K562 (cell line): ENCODE results near the gene ZNF628. TPM values are rescaled to one million over a fixed set of nuclear protein-coding genes. Genes with fewer than 3 reads are reported as not detected.

Source experiments
- COPS2 ChIP-seq: fragments of 450-650 bp; conservative IDR thresholded peaks from 2 replicates; pipeline ENCODE4 v1.6.1; 2016; ENCODE audit warnings: mild to moderate bottlenecking, moderate library complexity
- CREM ChIP-seq: IDR thresholded peaks from 2 replicates; pipeline ENCODE4 v1.6.1; 2014; ENCODE audit warnings: antibody characterized with exemption, low read depth
- HDAC6 ChIP-seq: IDR thresholded peaks from 2 replicates; pipeline ENCODE4 v1.6.1; 2012; ENCODE audit warnings: low read depth, mild to moderate bottlenecking, control low read depth, inconsistent platforms, low read length, moderate library complexity
- MCM2 ChIP-seq: fragments of 450-650 bp; IDR thresholded peaks from 2 replicates; pipeline ENCODE4 v1.6.1; 2017; ENCODE audit warnings: low read depth, mild to moderate bottlenecking
- POLR2B ChIP-seq: fragments of 450-650 bp; IDR thresholded peaks from 2 replicates; pipeline ENCODE4 v1.6.1; 2018; ENCODE audit warnings: low read depth; ENCODE audit not compliant: partially characterized antibody
- POLR2G ChIP-seq: fragments of 200-400 bp; formaldehyde crosslinking; IDR thresholded peaks from 2 replicates; pipeline ENCODE4 v1.6.1; 2017; ENCODE audit warnings: low read depth, mild to moderate bottlenecking, antibody characterized with exemption, low read length, moderate library complexity
- PURB ChIP-seq: sonication (generic); formaldehyde crosslinking; IDR thresholded peaks from 2 replicates; pipeline ENCODE4 v1.9.0; 2021; ENCODE audit warnings: low read depth, mild to moderate bottlenecking, missing genetic modification reagents
- RBM15 ChIP-seq: fragments of 200-400 bp; formaldehyde crosslinking; IDR thresholded peaks from 2 replicates; pipeline ENCODE4 v1.6.1; 2018; ENCODE audit warnings: mild to moderate bottlenecking, low read length, moderate library complexity; ENCODE audit not compliant: insufficient read depth
- SETDB1 ChIP-seq: IDR thresholded peaks from one replicate; pipeline ENCODE4 v1.6.1; 2012; ENCODE audit warnings: low read length, control low read depth, inconsistent platforms
- SMAD2 ChIP-seq: fragments of 150-350 bp; IDR thresholded peaks from 2 replicates; pipeline ENCODE4 v1.6.1; 2014; ENCODE audit warnings: low read depth, mild to moderate bottlenecking, low read length
- SMARCA4 ChIP-seq: fragments of 450-650 bp; IDR thresholded peaks from 2 replicates; pipeline ENCODE4 v1.6.1; 2016
- SNRNP70 ChIP-seq: fragments of 200-400 bp; formaldehyde crosslinking; optimal IDR thresholded peaks from 2 replicates; pipeline ENCODE3; 2017; ENCODE audit warnings: low read depth, low read length
- SPI1 ChIP-seq: IDR thresholded peaks from 2 replicates; pipeline ENCODE4 v1.6.1; 2011; ENCODE audit warnings: low read depth, low read length, control low read depth, borderline replicate concordance
- SRSF3 ChIP-seq: fragments of 200-400 bp; formaldehyde crosslinking; IDR thresholded peaks from 2 replicates; pipeline ENCODE4 v1.6.1; 2016; ENCODE audit warnings: mild to moderate bottlenecking, low read length, moderate library complexity; ENCODE audit not compliant: insufficient read depth
- TARDBP ChIP-seq: fragments of 450-650 bp; IDR thresholded peaks from 2 replicates; pipeline ENCODE4 v1.6.1; 2016
- TRIM24 ChIP-seq, 2 experiments: fragments of 450-650 bp; IDR thresholded peaks; 2 replicates each; pipeline ENCODE4 v1.6.1; 2016
- ZC3H4 ChIP-seq: sonication (generic); formaldehyde crosslinking; IDR thresholded peaks from 2 replicates; pipeline ENCODE4 v1.9.0; 2021; ENCODE audit warnings: missing genetic modification reagents, borderline replicate concordance
- ZFX ChIP-seq: sonication (generic); formaldehyde crosslinking; IDR thresholded peaks from 2 replicates; pipeline ENCODE4 v1.8.0; 2022; ENCODE audit warnings: mild to moderate bottlenecking, missing genetic modification reagents, moderate library complexity
- ZNF384 ChIP-seq: IDR thresholded peaks from 2 replicates; pipeline ENCODE4 v1.6.1; 2012; ENCODE audit warnings: low read depth, low read length, improper control_type of control experiment
- ZNF717 ChIP-seq: fragments of 250-450 bp; sonication (Bioruptor Pico); IDR thresholded peaks from 2 replicates; pipeline ENCODE4 v1.5.0; 2021
- polyA plus RNA-seq, 8 experiments: library from polyadenylated mRNA; depleted of rRNA in 4 of 8; stranded (reverse) in 5 of 8; unstranded in 3 of 8; fragments of >200 nt; fragmentation: Nextera tagmentation in 2 of 8; fragmentation: Illumina TruSeq in 1 of 8; extraction: Ambion mirVana in 2 of 8; extraction: Trizol in 1 of 8; gene quantifications; 2 replicates each; pipeline versions ENCODE4 v1.2.1 to v1.2.3, GENCODE V29; 2011 to 2014; ENCODE audit warnings: inconsistent platforms in 1 of 8, missing spikeins in 1 of 8
- total RNA-seq, 7 experiments: library from RNA; depleted of rRNA in 6 of 7; stranded (reverse); fragments of >200 nt in 6 of 7; fragmentation: Illumina TruSeq in 2 of 7; extraction: Trizol in 2 of 7; gene quantifications; 2 replicates each; pipeline versions ENCODE4 v1.2.1 to v1.2.3, GENCODE V29; 2011 to 2021; ENCODE audit warnings: low replicate concordance in 1 of 7
- TF ChIP-seq, protein P1 (sequence below): sonication (generic); formaldehyde crosslinking; IDR thresholded peaks from 2 replicates; pipeline ENCODE4 v1.8.1; 2023; ENCODE audit warnings: mild to moderate bottlenecking, missing genetic modification reagents
- TF ChIP-seq, protein P2 (sequence below), 2 experiments: fragments of 450-650 bp; conservative IDR thresholded peaks; 2 replicates each; pipeline ENCODE4 v1.6.1; 2017; ENCODE audit warnings: mild to moderate bottlenecking in 2 of 2, moderate library complexity in 2 of 2
- TF ChIP-seq, protein P3 (sequence below), 2 experiments: fragments of 450-650 bp; IDR thresholded peaks; 2 replicates each; pipeline ENCODE4 v1.6.1; 2016
- TF ChIP-seq, protein P4 (sequence below): fragments of 250-450 bp; sonication (Bioruptor Pico); IDR thresholded peaks from 2 replicates; pipeline ENCODE4 v1.8.0; 2022; ENCODE audit warnings: moderate library complexity, mild to moderate bottlenecking, inconsistent platforms

Gene ZNF628
- total and polyA plus RNA-seq, 9 of the 15 experiments (the other 6 are each of a cell fraction or from before 2014, with no cell fraction given): 0.13 to 13.6 (median 2.2) TPM; not detected in 3

DNA sequence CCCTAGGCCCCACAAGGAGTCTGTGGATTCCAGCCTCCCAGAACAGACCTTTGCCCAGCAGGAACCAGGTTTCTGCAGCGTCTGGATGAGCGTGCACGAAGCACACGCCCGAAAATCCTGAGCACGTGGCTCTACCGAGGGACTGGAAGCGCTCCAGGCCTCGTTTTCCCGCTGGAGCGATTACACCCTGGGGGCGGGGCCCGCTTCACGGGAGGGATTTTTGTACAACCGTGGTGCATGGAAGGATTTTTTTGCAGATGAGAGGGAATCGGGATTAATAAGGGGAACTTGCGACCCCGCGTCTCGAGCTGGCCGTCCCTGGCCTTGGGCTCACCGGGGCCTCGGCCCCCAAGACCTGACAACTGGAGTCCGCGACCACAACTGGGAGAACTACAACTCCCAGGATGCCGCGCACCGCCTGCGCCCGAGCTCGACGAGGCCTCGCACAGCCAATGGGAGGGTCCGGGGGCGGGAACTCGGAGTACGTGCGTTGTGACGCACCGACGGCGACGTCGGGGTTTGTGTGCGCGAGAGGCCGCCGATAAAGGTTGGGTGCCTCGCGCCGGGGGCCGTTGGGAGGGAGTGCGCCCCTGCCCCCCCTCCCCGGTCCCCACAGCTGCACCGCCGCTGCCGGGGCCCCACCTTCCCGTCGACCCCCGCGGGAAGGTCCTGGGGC, at the start of gene ZNF628 (continued):
- TF ChIP-seq, protein P1, sequence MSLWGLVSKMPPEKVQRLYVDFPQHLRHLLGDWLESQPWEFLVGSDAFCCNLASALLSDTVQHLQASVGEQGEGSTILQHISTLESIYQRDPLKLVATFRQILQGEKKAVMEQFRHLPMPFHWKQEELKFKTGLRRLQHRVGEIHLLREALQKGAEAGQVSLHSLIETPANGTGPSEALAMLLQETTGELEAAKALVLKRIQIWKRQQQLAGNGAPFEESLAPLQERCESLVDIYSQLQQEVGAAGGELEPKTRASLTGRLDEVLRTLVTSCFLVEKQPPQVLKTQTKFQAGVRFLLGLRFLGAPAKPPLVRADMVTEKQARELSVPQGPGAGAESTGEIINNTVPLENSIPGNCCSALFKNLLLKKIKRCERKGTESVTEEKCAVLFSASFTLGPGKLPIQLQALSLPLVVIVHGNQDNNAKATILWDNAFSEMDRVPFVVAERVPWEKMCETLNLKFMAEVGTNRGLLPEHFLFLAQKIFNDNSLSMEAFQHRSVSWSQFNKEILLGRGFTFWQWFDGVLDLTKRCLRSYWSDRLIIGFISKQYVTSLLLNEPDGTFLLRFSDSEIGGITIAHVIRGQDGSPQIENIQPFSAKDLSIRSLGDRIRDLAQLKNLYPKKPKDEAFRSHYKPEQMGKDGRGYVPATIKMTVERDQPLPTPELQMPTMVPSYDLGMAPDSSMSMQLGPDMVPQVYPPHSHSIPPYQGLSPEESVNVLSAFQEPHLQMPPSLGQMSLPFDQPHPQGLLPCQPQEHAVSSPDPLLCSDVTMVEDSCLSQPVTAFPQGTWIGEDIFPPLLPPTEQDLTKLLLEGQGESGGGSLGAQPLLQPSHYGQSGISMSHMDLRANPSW (CRISPR knock-in tag): no peak
- TF ChIP-seq POLR2G (peak; percentile 87), COPS2 (no peak), PURB (CRISPR knock-in tag) (no peak), ZC3H4 (CRISPR knock-in tag) (no peak), SPI1 (no peak), TARDBP (no peak), ZFX (CRISPR knock-in tag) (peak; percentile 99), SMAD2 (no peak), HDAC6 (no peak), SRSF3 (no peak), TRIM24 (IDR thresholded peaks at IDR 0.05) (peak in 1 of 2 experiments; percentile 28; a peak in 1 of 4 replicates), ZNF384 (no peak), RBM15 (no peak), MCM2 (no peak), POLR2B (peak; percentile 38), ZNF717 (peak; percentile 41; the same call in 1 of the 2 replicates), SETDB1 (no peak), SNRNP70 (no peak), SMARCA4 (no peak), CREM (peak; percentile 99)
- TF ChIP-seq, protein P2, sequence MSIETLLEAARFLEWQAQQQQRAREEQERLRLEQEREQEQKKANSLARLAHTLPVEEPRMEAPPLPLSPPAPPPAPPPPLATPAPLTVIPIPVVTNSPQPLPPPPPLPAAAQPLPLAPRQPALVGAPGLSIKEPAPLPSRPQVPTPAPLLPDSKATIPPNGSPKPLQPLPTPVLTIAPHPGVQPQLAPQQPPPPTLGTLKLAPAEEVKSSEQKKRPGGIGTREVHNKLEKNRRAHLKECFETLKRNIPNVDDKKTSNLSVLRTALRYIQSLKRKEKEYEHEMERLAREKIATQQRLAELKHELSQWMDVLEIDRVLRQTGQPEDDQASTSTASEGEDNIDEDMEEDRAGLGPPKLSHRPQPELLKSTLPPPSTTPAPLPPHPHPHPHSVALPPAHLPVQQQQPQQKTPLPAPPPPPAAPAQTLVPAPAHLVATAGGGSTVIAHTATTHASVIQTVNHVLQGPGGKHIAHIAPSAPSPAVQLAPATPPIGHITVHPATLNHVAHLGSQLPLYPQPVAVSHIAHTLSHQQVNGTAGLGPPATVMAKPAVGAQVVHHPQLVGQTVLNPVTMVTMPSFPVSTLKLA (conservative IDR thresholded peaks at IDR 0.05): peak; percentile 90 to 93
- TF ChIP-seq, protein P3, sequence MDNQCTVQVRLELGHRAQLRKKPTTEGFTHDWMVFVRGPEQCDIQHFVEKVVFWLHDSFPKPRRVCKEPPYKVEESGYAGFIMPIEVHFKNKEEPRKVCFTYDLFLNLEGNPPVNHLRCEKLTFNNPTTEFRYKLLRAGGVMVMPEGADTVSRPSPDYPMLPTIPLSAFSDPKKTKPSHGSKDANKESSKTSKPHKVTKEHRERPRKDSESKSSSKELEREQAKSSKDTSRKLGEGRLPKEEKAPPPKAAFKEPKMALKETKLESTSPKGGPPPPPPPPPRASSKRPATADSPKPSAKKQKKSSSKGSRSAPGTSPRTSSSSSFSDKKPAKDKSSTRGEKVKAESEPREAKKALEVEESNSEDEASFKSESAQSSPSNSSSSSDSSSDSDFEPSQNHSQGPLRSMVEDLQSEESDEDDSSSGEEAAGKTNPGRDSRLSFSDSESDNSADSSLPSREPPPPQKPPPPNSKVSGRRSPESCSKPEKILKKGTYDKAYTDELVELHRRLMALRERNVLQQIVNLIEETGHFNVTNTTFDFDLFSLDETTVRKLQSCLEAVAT (IDR thresholded peaks at IDR 0.05): no peak
- TF ChIP-seq, protein P4, sequence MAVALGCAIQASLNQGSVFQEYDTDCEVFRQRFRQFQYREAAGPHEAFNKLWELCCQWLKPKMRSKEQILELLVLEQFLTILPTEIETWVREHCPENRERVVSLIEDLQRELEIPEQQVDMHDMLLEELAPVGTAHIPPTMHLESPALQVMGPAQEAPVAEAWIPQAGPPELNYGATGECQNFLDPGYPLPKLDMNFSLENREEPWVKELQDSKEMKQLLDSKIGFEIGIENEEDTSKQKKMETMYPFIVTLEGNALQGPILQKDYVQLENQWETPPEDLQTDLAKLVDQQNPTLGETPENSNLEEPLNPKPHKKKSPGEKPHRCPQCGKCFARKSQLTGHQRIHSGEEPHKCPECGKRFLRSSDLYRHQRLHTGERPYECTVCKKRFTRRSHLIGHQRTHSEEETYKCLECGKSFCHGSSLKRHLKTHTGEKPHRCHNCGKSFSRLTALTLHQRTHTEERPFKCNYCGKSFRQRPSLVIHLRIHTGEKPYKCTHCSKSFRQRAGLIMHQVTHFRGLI (CRISPR knock-in tag): peak; percentile 28; the same call in 1 of the 2 replicates
